Camera-type eye (tissue), 1 donor: ENCODE results near the gene ACP1. TPM values are rescaled to one million over a fixed set of nuclear protein-coding genes. Genes with fewer than 3 reads are reported as not detected.

Experiments
- total RNA-seq: library from RNA; depleted of rRNA; stranded (reverse); fragments of >200 nt; gene quantifications from one replicate; pipeline ENCODE4 v1.2.3, GENCODE V29; 2014

ACP1 gene
- total RNA-seq: 143 TPM

GRCh38 chr2:264493-265468 is at the start of gene ACP1:
Gene ACP1 (plus strand): TSS chr2:264947. CDS start chr2:264965, 18 bp downstream.

DNA sequence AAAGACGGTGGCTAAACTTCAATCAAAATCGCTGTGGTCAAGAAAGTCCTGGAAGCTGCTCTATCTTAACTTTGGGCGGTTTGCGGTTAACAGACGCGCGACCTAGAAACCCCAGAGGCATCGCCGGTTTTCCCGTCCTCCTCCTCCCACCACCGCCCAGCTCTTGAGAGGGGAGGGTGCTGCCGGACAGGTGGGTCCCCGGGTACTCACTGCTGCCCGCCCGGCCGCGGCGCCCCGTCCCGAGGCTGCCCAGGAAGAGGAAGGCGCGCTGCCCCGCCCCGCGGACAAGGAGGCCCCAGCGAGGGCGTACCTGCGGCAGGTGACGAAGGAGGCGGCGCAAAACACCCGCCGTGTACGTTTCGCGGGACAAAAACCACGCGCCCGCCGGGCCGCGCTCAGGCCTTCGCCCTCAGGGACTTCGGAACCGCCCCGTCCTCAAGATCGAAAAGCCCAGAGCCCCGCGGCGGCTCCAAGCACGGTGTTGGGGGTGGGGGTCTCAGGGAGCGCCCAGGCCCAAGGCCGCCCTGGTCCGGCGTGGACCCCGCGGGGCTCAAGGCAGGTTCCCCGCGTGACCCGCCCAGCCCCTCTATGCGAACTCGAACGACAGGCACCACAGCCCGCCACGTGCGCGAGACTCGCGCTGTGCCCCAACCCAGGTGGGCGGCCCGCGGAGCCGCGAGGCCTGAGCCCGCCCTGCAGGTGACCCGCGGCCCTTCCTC is 814 bp upstream of the ACP1 start, which contains the start of gene SH3YL1:
Gene SH3YL1, minus strand, starts transcription at position 259 of the 719 bp plus-strand sequence. Its CDS starts 48 bp downstream, at position 211.

DNA sequence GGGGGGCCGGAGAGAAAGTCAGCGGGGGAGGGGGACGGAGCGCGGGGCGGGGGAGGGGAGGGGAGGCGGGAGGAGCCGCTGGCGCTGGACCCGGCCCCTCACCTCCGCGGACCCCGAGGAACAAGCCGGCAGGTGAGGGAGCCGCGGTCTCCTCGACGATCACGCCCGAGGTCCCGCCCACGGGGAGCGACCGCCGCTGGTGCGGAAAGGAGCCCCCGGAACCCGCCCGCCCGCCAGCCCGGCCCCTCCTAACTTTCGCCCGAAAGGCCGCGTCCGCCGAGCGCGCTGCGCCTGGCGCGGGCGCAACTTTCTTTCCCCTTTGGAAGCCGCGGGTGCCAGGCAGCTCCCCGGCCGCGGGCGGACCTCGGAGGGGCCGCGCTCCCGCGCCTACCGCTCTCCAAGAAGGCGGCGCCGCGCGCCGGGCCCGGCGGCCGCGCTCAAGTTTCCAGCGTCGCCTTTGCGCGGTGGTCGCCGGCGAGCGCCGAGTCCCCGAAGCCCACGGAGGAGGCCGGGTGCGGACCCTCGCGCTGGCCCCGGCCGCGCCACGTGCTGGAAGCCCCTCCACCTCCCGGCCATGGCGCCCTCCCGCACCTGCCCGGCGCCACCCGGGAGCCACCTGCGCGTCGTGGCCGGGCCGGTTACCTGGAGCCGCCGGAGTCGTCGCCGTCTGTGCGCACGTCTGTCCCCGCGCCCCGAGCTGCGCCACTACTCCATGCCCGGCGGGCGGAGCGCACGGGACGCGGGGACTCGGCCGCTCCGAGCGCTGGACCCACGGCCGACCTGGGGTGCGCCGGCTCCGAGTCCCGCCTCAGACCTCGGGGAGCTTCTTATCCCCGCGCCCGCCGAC is 23.4 kb downstream of the ACP1 start, which contains the start of gene ALKAL2:
Gene ALKAL2, minus strand, starts transcription at position 181 of the 847 bp plus-strand sequence. CDS start 256 bp downstream, outside the sequence.

Other genes with a start within 250 kb of the ACP1 start
- gene FAM110C, start 218.4 kb upstream of the ACP1 start, total RNA-seq: 3.9 TPM
- 111 TPM for gene SH3YL1, start 915 bp upstream of the ACP1 start, total RNA-seq
- gene ALKAL2, start 23.1 kb downstream of the ACP1 start, total RNA-seq: 6.8 TPM